GM19452 (cell line): ENCODE results near the gene DLX3.

Source experiments
- ATAC-seq: cut with Tn5 transposase; IDR thresholded peaks from one replicate; pipeline ENCODE4 v1.9.1; 2021; ENCODE audit not compliant: unreplicated experiment

The DLX3 gene

DNA sequence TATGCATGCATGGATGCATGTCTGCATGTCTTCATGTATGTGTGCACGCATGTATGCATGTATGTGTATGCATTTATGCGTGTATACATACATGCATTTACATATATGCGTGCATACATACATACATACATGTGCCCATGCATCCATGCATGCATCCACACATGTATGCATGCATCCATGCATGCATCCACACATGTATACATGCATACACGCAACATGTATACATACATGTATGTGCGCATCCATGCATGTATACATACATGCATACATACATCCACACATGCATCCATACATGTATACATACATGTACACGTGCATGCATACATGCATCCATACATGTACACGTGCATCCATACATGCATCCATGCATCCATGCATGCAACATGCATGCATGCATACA is 29.8 kb upstream of the DLX3 start:
- ATAC-seq, result no peak

DNA sequence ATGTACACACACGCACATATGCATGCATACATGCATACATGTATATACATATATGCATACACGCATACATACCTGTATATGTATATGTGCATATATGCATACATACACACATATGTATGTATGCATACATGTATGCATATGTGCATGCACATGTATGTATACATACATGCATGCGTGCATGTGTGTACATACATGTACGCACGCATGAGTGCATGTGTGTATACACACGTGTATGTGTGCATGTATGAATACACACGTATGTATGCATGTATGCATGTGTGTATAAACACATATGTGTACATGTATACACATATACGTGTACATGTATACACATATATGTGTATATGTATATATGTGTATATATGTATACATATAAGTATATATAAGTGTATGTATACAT is 28.5 kb upstream of the DLX3 start:
- ATAC-seq, result no peak

DNA sequence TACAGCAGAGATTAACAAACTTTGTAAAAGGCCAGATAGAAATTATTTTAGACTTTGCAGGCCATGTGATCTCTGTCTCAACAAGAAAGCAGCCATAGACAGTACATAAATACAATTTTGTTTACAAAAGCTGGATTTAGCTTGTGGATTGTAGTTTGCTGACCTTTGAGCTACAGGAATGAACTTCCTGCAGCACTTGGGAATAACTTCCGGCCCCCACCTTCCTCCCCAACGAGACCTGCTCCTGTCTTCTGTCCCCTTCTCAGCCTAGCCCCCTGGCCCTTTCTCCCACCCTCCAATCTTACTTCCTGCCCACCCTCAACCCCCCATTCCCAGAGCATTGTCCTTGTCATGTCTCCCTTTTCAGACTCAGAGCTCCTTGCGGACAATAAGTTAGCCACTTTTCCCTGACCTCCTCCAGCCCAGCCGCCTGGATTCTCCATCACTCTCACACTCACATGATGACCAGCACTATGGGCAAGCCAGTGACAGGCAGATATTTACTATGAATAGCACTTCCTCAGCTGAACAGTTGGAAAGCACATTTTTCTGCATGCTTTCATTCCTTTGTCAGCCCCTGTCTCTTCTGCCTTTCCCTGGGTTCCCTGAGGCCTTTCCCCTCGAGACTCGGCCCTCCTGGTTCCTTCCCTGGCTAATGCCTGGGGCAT is 27.6 kb upstream of the DLX3 start:
- ATAC-seq, result no peak

DNA sequence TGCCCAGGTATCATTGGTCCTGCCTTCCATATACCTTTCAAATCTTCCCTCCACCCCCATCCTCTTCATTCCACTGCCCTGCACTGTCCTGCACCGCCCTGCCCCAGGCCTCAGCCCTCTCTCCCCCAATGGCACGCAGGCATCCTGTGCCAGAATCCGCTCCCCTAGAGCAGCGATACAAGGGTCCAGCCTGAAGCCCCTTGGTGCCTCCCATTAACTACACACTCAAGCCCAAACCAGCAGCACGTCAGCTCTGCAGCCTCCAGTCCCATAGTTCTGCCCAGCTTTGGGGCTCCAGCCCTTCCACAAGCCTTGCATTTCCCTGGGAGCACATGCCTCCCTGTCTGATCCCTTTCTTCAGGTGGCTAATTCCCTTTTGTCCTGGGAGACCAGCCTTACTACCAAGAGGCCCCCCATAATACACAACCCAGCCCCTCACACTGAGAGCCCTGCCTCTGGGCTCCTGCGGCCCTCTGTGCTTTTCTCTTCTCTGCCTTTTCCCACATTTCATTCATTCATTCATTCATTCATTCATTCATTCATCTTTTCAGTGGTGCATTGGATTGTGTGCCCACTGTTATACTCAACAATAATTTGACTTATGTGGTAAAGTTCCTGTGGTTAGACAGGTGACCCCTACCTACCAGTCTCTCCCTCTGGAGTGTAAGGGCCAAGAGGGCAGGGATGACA is 26.8 kb upstream of the DLX3 start:
- ATAC-seq, result no peak

DNA sequence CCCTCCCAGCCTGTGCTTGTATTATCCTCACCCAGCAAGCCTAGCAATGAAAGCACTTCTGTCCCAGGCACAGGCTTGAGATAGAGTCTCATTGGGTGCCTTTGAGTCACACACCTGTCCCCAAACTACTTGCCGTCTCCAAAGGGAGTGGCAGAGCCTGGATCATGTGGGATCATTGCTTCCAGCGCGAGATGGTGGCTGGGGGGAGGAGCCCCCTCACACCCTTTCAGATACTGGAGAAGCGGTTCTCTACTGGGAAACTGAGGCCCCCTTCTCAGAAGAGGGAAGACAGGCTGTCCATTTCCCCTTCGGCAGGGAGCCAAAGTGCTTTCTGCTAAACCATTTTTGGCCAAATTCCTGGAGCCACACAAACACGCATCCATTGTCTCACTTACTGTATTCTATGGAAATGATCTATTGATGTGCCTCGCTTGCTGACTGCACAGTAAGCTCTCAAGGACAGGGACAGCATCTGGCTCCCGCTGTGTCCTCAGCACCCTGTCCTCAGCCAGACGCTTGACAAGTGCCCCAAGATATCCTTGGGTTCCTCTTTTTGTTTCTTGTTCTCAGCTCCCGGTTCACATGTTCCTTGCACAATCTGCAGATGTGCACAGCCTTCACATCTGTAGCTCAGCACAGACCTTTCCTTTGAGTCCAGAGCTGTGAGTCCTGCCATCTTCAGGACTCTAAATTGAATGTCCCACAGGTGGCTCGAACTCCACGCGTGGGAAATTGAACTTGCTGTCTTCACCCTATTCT is 26.0 kb upstream of the DLX3 start:
- ATAC-seq, result no peak

DNA sequence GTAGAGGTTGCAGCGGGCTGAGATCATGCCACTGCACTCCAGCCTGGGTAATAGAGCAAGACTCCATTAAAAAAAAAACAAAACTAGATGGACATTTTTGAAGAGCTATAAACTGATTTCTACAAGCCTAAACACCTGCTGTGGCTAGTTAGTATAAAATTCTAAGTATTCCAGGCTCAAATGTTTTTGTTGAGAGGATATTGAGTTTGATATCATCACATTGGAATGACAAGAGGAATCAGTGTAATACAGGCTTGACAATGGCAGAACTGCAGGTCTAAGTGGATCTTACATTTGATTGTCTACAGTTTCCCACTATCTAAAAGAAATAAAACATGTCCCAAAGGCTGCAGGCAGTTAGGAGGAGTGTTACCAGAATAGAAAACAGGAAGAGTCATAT is 23.9 kb upstream of the DLX3 start:
- ATAC-seq, result no peak

DNA sequence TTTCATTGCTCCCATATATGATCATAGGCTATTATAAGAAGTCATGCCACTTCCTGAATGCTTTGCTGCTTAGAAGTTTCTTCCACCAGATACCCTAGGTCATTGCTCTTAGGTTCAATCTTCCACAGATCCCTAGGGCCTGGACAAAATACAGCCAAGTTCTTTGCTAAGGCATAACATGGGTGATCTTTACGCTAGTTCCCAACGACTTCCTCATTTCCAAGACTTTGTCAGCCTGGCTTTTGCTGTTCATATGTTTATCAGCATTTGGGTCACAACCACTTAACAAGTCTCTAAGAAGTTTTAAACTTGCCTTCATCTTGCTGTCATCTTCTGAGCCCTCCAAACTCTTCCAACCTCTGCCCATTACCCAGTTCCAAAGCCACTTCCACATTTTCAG is 20.1 kb upstream of the DLX3 start:
- ATAC-seq, result no peak

DNA sequence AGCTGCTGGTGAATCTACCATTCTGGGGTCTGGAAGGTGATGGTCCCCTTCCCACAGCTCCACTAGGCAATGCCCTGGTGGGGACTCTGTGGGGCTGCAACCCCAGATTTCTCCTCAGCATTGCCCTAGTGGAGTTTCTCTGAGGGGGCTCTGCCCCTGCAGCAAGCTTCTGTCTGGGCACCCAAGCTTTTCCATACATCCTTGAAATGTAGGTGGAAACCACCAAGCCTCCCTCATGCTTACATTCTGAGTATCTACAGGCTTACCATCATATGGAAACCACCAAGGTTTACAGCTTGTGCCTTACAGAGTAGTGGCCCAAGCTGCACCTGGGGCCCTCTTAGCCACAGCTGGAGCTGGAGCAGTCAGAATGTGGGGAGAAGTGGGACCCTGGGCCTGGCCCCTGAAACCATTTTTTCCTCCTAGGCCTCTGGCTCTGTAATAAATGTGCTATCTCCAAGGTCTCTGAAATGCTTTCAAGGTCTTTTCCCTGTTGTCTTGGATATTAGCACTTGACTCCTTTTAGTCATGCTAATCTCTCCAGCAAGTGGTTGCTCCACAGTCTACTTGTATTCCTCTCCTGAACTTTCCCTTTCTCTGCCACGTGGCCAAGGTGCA is 19.6 kb upstream of the DLX3 start:
- ATAC-seq, result no peak

DNA sequence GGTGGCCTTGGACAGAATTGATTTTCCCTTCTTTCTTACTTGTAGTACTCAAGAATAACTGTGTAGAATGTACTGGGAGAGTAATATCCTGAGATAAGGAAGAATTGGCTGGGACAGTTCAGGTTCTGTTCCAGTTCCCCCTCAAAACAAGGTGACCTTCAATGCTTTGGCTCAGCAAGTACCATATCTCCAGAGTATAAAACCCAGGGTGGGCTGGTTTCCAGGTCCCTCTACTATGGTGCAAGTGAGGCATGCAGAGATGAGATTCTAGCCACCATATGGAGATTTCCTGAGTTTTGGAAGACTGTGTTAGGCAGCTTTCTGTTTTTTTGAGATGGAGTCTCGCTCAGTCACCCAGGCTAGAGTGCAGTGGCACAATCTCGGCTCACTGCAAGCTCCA is 18.1 kb upstream of the DLX3 start:
- ATAC-seq, result no peak

DNA sequence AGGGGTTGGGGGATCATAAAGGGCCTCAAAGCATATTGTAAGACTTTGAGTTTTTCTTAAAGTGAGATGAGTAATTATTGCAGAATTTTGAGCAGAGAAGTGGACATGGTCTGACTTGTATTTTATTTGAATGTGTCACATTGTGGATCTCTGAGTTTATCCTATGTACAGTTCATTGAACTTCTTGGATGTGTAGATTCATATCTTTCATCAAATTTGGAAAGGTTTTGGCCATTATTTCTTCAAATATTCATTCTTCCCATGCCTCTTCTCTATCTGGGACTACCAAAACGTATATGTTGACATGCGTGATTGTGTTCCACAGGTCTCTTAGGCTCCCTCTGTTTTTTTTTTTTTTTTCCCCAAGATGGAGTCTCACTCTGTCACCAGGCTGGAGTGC is 14.3 kb upstream of the DLX3 start:
- ATAC-seq, result no peak

DNA sequence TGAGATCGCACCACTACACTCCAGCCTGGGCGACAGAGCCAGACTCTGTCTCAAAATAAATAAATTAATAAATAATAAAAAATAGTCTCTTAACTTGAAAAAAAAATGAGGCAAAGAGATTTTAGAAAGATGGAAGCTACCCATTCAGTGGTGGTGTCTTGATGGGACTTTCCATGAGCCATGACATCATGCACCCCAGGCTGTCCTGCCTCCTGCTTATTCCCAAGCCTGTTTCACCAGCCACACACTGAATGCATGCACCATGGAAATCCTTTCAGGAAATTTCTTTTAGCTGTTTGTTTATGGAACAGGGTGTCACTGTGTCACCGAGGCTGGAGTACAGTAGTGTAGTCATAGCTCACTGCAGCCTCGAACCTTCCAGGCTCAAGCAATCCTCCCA is 8.9 kb upstream of the DLX3 start:
- ATAC-seq, result no peak

DNA sequence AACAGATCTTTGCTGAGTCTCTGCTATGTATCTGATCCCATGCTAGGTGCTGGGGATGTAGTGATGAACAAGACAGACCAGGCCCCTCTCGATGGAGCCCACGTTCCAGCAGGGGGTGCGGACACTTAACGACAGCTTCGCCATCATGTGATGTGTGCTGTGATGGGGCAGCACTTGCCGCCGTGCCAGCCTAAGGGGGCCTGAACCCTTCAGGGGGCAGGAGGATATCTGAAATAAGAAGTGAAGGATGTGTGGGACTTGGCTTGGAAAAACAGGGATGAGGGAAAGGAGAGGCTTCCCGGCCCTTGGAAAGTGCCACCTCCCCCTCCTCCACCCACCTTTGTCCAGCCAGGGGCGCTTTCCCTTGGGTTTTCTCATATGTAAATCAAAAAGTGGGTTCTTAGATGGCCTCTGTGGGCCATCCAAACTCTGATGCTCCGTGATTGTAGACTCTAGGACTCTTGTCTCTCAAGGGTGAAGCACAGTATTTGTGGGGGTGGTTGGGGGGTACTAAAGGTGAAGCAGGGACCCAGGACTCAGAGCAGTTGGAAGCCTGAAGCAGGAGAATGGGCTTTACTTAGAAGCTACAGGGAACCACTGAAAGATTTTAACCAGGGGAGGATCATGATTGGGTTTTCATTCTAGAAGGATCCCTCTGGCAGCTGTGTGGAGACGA is 4.0 kb upstream of the DLX3 start:
- ATAC-seq, result no peak

DNA sequence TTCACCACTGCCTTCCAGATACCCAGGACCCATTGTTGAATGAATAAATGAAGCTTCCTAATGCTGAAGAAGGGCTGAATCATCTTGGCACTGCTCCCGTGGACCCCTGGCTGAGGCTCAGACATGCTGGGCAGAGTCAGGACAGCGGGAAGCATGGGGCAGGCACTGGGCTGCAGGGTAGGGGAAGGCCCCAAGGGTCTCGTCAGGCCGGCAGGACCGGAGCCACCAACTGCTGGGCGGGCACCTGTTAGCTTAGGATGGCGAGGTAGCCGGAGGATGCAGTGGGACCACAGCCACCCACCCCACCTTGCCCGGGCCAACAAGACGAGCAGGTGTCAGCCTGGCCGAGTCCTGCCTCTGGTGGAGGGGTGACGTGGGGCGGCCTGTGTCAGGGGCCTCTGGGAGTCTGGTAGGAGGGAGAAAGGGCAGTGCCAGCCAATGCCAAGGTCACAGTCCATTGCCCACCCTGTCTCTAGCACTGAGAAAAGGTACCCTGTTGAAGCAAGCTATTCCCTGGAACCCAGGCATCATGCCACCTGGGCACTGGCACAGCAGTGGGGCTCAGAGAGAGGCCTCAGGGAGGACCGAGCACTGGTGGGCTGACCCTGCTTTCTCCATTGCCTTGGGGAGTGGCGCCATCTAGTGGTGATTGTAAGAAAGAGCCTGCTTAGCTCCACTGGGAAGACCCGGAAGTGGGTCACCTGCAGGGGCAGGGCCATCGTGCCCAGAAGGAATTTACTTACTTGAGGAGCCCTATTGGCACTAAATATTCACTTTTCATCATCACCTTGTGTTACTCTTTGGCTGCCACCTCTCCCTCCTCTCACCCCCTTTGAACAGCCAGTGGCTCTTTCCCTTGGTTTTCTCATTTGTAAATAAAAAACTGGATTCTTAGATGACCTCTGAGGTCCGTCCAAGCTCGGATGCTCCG is 3.0 kb upstream of the DLX3 start:
- peak; percentile 75 for ATAC-seq

DNA sequence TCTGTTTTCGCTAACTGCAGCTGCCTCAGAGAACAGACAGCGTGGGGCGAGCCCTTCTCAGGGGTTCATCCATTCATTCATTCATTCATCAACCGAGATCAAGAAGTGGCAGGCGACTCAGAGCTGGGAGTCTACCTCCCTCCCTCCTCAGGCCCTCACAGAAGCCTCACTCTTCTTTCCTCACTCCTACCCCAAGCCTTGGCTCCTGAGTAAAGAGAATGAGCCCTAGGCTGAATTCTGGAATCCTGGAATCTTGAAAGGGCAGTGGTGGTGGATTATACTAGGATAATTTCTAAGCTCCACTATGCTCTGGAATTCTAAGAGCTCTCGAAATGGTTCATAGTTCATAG is 2.3 kb upstream of the DLX3 start:
- no peak for ATAC-seq

DNA sequence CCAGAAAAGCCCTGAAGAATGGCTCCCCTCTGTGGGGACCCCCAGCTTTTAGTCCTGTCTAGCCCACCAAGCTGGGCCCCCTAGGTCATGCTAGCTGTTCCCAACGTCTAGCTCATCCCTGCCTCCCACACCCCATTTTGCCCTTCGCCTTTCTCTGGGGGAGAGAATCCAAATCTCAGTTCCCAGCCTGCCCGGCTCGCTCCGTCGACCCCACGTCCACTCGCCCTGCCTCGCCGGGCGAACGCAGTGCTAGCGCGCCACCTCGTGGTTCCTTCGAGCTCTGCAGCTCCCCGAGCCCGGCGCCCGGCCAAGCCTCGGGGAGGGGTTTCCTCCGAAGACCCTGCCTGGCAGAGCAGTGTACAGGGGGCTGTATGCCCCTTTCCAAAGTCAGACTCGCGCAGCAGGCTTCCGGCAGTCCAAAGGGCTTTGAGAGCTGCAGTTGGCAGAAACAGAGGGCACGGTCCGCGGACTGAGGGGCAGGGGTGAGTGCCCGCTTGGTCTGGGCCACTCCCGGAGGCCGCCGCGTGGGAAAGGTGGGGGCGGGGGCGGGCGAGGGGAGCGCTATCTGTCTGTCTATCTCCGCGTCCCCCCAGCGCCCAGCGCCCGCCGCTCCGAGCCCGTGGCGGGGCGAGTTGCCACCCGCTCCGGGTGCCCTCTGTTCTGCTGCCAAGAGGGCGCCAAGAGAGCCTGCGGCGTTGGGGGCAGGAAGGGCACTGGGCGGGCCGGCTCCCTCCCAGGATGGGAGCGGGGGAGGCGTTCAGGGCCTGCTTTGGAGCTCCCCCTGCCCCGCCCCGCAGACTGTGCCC is 1.7 kb upstream of the DLX3 start:
- ATAC-seq, result no peak

DNA sequence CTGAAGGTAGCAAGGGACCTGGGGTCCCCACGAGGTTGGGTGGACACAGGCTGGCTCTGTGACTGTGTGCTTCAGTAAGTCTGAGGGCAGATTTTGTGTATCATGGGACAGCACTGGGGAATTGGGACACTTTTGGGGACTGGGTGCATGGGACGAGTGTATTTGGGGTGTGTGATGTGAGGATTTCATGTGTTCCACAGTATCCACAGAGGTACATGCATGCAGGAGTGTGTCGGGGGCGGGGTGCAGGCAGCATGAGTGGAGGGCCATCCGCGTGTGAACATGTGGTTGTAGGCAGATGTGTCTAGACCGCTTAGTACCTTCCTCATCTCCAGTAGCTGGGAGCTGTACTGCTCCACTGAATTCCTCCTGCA is 1.1 kb upstream of the DLX3 start:
- no peak for ATAC-seq

DNA sequence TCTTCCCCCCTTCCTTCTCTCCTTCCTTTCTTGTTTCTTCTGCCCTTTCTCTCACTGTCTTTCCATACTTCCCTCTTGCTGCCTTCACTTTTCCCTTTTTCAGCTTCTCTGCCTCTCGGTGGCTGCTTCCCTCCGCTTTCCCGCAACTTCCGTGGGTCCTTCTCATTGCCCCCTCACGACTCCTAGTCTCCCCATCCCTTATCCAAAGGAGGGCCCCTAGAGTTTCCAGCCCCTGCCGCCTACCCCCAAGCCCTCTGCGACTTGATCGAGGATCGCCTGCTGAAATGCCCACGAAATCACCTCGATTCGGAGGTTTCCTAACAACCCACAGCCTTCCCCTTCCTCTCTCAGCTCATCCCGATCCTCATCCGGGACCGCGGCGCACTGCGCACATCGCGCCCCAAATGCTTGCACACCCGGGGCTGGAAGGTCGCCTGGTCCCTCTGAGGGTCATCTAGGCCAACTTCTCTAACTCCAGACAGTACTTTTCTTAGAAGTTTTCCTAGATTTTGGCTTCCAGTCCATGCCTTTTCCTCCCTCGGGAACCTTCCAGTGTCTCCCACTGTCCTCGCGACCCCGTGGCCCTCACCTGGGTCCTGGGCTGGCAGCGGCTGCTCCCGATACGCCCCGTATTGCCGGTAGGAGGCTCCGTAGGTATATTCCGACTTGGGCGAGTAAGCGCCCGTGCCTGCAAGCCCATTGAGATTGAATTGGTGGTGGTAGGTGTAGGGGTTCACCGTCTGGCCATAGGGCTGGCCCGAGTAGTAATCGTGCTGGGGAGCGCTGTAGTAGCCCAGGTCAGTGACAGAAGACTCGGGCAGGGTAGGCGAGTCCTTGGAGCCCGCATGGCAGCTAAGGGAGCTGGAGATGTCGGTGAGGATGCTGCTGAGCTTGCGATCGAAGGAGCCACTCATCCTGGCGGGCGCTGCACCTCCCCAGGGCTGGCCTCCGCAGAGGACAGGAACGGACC is 654 bp downstream of the DLX3 start:
- no peak for ATAC-seq

DNA sequence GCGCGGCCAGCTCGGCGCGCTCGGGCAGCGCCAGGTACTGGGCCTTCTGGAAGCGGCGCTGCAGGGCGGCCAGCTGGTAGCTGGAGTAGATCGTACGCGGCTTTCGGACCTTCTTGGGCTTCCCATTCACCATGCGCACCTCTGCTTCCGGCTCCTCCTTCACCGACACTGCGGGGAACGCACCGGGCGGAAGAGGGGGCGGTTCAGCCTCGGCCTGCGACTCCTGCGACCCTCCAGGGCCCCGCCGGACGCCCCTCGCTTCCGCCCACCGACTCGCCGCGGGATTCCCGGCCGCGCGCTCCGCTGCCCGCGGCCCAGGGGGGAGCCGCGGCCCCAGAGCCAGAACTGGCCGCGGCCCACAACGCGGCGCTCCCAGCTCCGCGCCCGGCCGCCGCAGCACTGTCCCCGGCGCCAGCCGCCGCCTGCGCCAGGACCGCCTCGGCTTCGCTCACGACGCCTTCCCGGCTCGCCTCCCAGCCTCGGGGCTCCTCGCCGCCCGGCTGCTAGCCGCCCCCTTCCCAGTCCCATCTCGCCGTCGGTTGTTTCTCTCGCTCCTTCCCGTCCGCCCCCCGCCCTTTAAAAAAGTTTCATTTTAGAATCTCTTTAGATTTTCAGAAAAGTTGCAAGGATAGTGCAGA is 1.5 kb downstream of the DLX3 start:
- ATAC-seq, result no peak
